A549 (cell line): ENCODE measurements around the gene PPP1R37. TPM values are rescaled to one million over a fixed set of nuclear protein-coding genes. Genes with fewer than 3 reads are reported as not detected.

Experiments
- ATAC-seq, 2 experiments: fragments of 200-7000 bp in 1 of 2; fragments of >200 bp in 1 of 2; cut with Nextera tagmentation in 1 of 2; cut with Tn5 transposase in 1 of 2; 3 replicates each; pipeline versions ENCODE4 v1.8.0 to v1.9.1; 2018 to 2020; ENCODE audit warnings: mild to moderate bottlenecking in 1 of 2, moderate library complexity in 1 of 2
- CTCF ChIA-PET: fragments of 300-600 bp; sonication (Branson Sonifier 250); formaldehyde crosslinking; extraction: SDS; loops from one replicate; lab custom pipeline; 2021; ENCODE audit warnings: antibody characterized with exemption, inconsistent platforms; lab: Yijun Ruan, JAX
- POLR2A ChIA-PET: fragments of 350-600 bp; formaldehyde crosslinking; extraction: SDS; loops from one replicate; lab custom pipeline; 2021; ENCODE audit warnings: antibody characterized with exemption, inconsistent platforms; lab: Yijun Ruan, JAX
- DNase-seq, 2 experiments: peaks; one replicate each; pipeline versions ENCODE4 v3.0.0 to v3.0.0-alpha.2; 2011 to 2016; ENCODE audit warnings: low read depth in 1 of 2, low spot score in 1 of 2
- FAIRE-seq: peaks from 2 replicates; lab custom pipeline; 2011; peaks lifted over from hg19 to GRCh38; lab: Jason Lieb, UNC
- H3K27ac ChIP-seq, 2 experiments: fragments of >200 bp; sonication (Bioruptor Twin); formaldehyde crosslinking; 3 replicates each; pipeline ENCODE4 v1.5.1; 2016 to 2017
- H3K4me1 ChIP-seq: fragments of >200 bp; sonication (Bioruptor Twin); formaldehyde crosslinking; 3 replicates; pipeline ENCODE4 v1.6.1; 2016
- H3K4me2 ChIP-seq: fragments of >200 bp; sonication (Bioruptor Twin); formaldehyde crosslinking; 3 replicates; pipeline ENCODE4 v1.6.1; 2016
- H3K4me3 ChIP-seq: fragments of >200 bp; sonication (Bioruptor Twin); formaldehyde crosslinking; 3 replicates; pipeline ENCODE4 v1.5.1; 2016
- H3K9me3 ChIP-seq: fragments of >200 bp; sonication (Bioruptor Twin); formaldehyde crosslinking; 3 replicates; pipeline ENCODE4 v1.6.1; 2016
- BHLHE40 ChIP-seq: IDR thresholded peaks from 2 replicates; pipeline ENCODE4 v1.6.1; 2012; ENCODE audit warnings: low read depth, low read length, inconsistent platforms
- CTCF ChIP-seq: fragments of >200 bp; sonication (Bioruptor Twin); formaldehyde crosslinking; IDR thresholded peaks from 3 replicates; pipeline ENCODE4 v1.5.1; 2016
- E2F6 ChIP-seq: IDR thresholded peaks from 2 replicates; pipeline ENCODE4 v1.6.1; 2012; ENCODE audit warnings: low read depth, borderline replicate concordance
- EHMT2 ChIP-seq: fragments of 200-600 bp; sonication (generic); IDR thresholded peaks from 2 replicates; pipeline ENCODE4 v1.6.1; 2016; ENCODE audit warnings: antibody characterized with exemption, low read depth, mild to moderate bottlenecking, moderate library complexity
- FOSL2 ChIP-seq, 2 experiments: fragments of 450-650 bp in 1 of 2; fragments of >200 bp in 1 of 2; sonication (Bioruptor Twin) in 1 of 2; formaldehyde crosslinking; IDR thresholded peaks; 2 replicates each; pipeline versions ENCODE4 v1.5.0 to v1.6.1; 2016 to 2020; ENCODE audit warnings: mild to moderate bottlenecking in 1 of 2, moderate library complexity in 1 of 2
- HES2 ChIP-seq: fragments of >200 bp; sonication (Bioruptor Twin); formaldehyde crosslinking; IDR thresholded peaks from 2 replicates; pipeline ENCODE4 v1.6.1; 2016
- HMGXB4 ChIP-seq: fragments of 250-450 bp; sonication (Bioruptor Pico); IDR thresholded peaks from 2 replicates; pipeline ENCODE4 v1.5.0; 2021; ENCODE audit warnings: mild to moderate bottlenecking, moderate library complexity, borderline replicate concordance
- HOXB13 ChIP-seq: fragments of 250-450 bp; sonication (Bioruptor Pico); IDR thresholded peaks from 2 replicates; pipeline ENCODE4 v1.5.0; 2020; ENCODE audit warnings: low read depth, mild to moderate bottlenecking, moderate library complexity
- JUN ChIP-seq, 2 experiments: fragments of >200 bp; sonication (Bioruptor Twin); formaldehyde crosslinking; IDR thresholded peaks; 2 replicates in 1 of 2; 3 replicates in 1 of 2; pipeline ENCODE4 v1.6.1; 2016 to 2017
- KDM1A ChIP-seq: fragments of 200-600 bp; sonication (generic); IDR thresholded peaks from 2 replicates; pipeline ENCODE4 v1.6.1; 2016; ENCODE audit warnings: low read depth, mild to moderate bottlenecking
- KDM5A ChIP-seq: fragments of 200-600 bp; sonication (generic); IDR thresholded peaks from 2 replicates; pipeline ENCODE4 v1.6.1; 2016; ENCODE audit warnings: antibody characterized with exemption, mild to moderate bottlenecking
- MAX ChIP-seq: IDR thresholded peaks from 2 replicates; pipeline ENCODE4 v1.6.1; 2012
- MAZ ChIP-seq: fragments of 150-350 bp; IDR thresholded peaks from 2 replicates; pipeline ENCODE4 v1.6.1; 2014; ENCODE audit warnings: antibody characterized with exemption, low read depth, low read length, borderline replicate concordance
- MYC ChIP-seq: IDR thresholded peaks from 2 replicates; pipeline ENCODE4 v1.6.1; 2012; ENCODE audit warnings: mild to moderate bottlenecking, inconsistent platforms, low read length, improper control_type of control experiment, borderline replicate concordance
- PBX3 ChIP-seq: IDR thresholded peaks from 2 replicates; pipeline ENCODE4 v1.6.1; 2012
- PHF8 ChIP-seq: fragments of 200-600 bp; sonication (generic); IDR thresholded peaks from 2 replicates; pipeline ENCODE4 v1.6.1; 2016; ENCODE audit warnings: low read depth, mild to moderate bottlenecking, antibody characterized with exemption, moderate library complexity, borderline replicate concordance
- POLR2A ChIP-seq: IDR thresholded peaks from 2 replicates; pipeline ENCODE4 v1.6.1; 2012; ENCODE audit warnings: mild to moderate bottlenecking, low read length
- RAD21 ChIP-seq, 2 experiments: fragments of >200 bp in 1 of 2; sonication (Bioruptor Twin) in 1 of 2; formaldehyde crosslinking in 1 of 2; IDR thresholded peaks in 1 of 2; conservative IDR thresholded peaks in 1 of 2; 2 replicates in 1 of 2; 3 replicates in 1 of 2; pipeline ENCODE4 v1.6.1; 2012 to 2018; ENCODE audit warnings: inconsistent platforms in 1 of 2
- REST ChIP-seq: fragments of 200-600 bp; sonication (generic); IDR thresholded peaks from 2 replicates; pipeline ENCODE4 v1.6.1; 2016; ENCODE audit warnings: antibody characterized with exemption, mild to moderate bottlenecking, moderate library complexity
- ZSCAN20 ChIP-seq: fragments of 250-450 bp; sonication (Bioruptor Pico); IDR thresholded peaks from 2 replicates; pipeline ENCODE4 v1.8.0; 2022; ENCODE audit warnings: mild to moderate bottlenecking, moderate library complexity
- WGBS: methylation state at CpG from one replicate; pipeline ENCODE4 v1.1.6; 2017; ENCODE audit errors: missing lambda C conversion rate; 5-methylcytosine and 5-hydroxymethylcytosine counted together
- polyA minus RNA-seq: library from RNA; depleted of rRNA, polyadenylated mRNA; stranded (reverse); fragments of >200 nt; gene quantifications from 2 replicates; pipeline ENCODE4 v1.2.3, GENCODE V29; 2011; rRNA and poly(A)+ RNA removed
- polyA plus RNA-seq, 4 experiments: library from polyadenylated mRNA; depleted of rRNA in 3 of 4; stranded (reverse); fragments of >200 nt; fragmentation: RNase III in 1 of 4; extraction: RNeasy Plus Mini Kit Qiagen cat#74134 plus additional on column Dnase treatment in 1 of 4; gene quantifications; 2 replicates in 3 of 4; 3 replicates in 1 of 4; pipeline ENCODE4 v1.2.3, GENCODE V29; 2011 to 2017

PPP1R37 gene
- 7.6 and 9.1 TPM in 2 replicates for polyA plus RNA-seq (2011; rRNA removed)
- polyA plus RNA-seq (2012; cell fraction: cytosol; rRNA removed), result 22.2 and 27.1 TPM in 2 replicates
- polyA plus RNA-seq (2012; cell fraction: nucleus; rRNA removed), result 48.6 and 55.2 TPM in 2 replicates
- 18.7 to 21.9 TPM (median 21.8 TPM) in 3 replicates for polyA plus RNA-seq (2017; fragmentation: RNase III; extraction: RNeasy Plus Mini Kit Qiagen cat#74134 plus additional on column Dnase treatment)
- polyA minus RNA-seq, result 15.4 and 15.8 TPM in 2 replicates

GRCh38 chr19:45092747-45093678 is at the start of gene PPP1R37:
TSS of gene PPP1R37 (plus strand) at chr19:45093179. CDS start at chr19:45093326, 147 bp downstream.
- H3K27ac ChIP-seq, result peak within 1 kb of the TSS; percentile 92 to 94
- WGBS, result 2% methylated on average over 62 of the region's 103 CpGs
- H3K4me1 ChIP-seq, result peaks cover 46% of the 10 kb centered on the region
- peak; percentile 100 for FAIRE-seq
- peak; percentile 99 to 100 for DNase-seq
- peak within 1 kb of the TSS; percentile 86 for H3K4me3 ChIP-seq
- ChIA-PET CTCF (interaction anchor here (0.8 to 2.9 kb wide), 16 partner anchors 9 to 189 kb away, joined by 3 to 20 read pairs (median 5); partner anchors contain the start of genes GEMIN7 and TRAPPC6A), POLR2A (interaction anchor here (0.6 to 2.9 kb wide), 13 partner anchors 13 to 203 kb away, joined by 3 to 23 read pairs (median 6); partner anchors contain the start of genes BLOC1S3, CLASRP, CLPTM1 and GEMIN7)
- peak within 1 kb of the TSS; percentile 96 for H3K4me2 ChIP-seq
- ATAC-seq, result peak; percentile 78 to 84
- TF ChIP-seq KDM5A (peak; percentile 62), MAZ (peak; percentile 91; the same call in 1 of the 2 replicates), FOSL2 (IDR thresholded peaks at IDR 0.05) (no peak), FOSL2 (CRISPR knock-in tag; IDR thresholded peaks at IDR 0.05) (0 out of 2 replicates have a peak, but pooled peaks have one; percentile 15), HMGXB4 (CRISPR knock-in tag) (peak; percentile 96; the same call in 1 of the 2 replicates), CTCF (peak; percentile 18; the same call in 2 of the 3 replicates), KDM1A (no peak), E2F6 (peak; percentile 89), PHF8 (peak; percentile 77), MAX (peak; percentile 93), ZSCAN20 (CRISPR knock-in tag) (no peak), PBX3 (0 out of 2 replicates have a peak, but pooled peaks have one; percentile 41), HOXB13 (CRISPR knock-in tag) (no peak), HES2 (no peak), MYC (peak; percentile 72; the same call in 1 of the 2 replicates), POLR2A (peak; percentile 35), BHLHE40 (peak; percentile 69), JUN (IDR thresholded peaks at IDR 0.05) (peak in 1 of 2 experiments; percentile 93), EHMT2 (no peak), RAD21 (conservative IDR thresholded peaks at IDR 0.05 in 1 of 2, IDR thresholded peaks at IDR 0.05 in 1 of 2) (0 out of 5 replicates have a peak, but pooled peaks of 1 of the 2 experiments have one; percentile 10), REST (no peak)
- H3K9me3 ChIP-seq, result no peaks in the 10 kb centered on the region
